ENCODE results near the gene SLA2.
"Not testable (repeated sequence)": the region's sequence is repeated elsewhere in the genome, so short reads cannot be mapped to it uniquely, and the experiment has no call there.

The SLA2 gene, protein sequence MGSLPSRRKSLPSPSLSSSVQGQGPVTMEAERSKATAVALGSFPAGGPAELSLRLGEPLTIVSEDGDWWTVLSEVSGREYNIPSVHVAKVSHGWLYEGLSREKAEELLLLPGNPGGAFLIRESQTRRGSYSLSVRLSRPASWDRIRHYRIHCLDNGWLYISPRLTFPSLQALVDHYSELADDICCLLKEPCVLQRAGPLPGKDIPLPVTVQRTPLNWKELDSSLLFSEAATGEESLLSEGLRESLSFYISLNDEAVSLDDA

DNA sequence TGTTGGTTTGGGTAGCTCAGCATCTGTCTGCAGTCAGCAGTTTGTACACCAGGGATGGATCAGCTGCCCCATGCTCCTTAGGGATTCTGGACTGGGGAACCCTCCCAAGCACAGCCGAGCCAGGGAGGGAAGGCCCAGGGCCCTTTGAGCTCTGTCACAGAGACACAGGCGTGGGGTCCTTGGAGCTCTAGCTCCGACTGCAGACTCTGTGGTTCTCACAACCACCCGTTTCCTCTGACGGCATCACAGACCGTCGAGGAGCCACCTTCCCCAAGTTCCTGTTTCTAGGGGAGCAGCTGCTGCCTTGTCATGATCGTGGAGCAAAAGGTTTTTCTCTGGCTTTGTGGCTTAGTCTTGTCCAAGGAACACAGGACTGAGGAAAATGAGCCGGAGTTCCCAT lies at the start of gene SLA2:
Gene SLA2, minus strand, starts transcription at position 199 of the 400 bp plus-strand sequence. CDS start 4,861 bp downstream, outside the sequence.
- peak; percentile 42 for DNase-seq

- not testable (repeated sequence) for DNase-seq
These were observed 49.5 kb upstream of the SLA2 start for GRCh38 chr20:36695467-36695866.

- no peak for DNase-seq
These were observed 42.6 kb upstream of the SLA2 start for GRCh38 chr20:36688630-36689029.

GRCh38 chr20:36687850-36688249 lies 41.9 kb upstream of the SLA2 start:
- no peak for DNase-seq

DNA sequence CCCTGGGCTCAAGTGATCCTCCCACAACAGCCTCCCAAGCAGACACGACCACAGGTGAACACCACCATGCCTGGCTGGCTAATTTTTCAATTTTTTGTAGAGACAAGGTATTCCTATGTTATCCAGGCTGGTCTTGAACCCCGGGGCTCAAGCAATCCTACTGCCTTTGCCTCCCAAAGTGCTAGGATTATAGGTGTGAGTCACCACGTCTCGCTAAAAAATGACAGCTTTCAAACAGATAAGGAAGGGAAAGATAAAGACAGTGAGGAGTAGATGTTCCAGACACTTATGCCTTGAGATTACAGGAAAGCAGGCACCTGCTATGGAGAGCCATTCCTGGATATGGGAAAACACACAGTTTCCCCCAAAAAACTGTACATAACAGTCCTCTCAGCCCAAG lies 40.9 kb upstream of the SLA2 start:
- DNase-seq: no peak

DNA sequence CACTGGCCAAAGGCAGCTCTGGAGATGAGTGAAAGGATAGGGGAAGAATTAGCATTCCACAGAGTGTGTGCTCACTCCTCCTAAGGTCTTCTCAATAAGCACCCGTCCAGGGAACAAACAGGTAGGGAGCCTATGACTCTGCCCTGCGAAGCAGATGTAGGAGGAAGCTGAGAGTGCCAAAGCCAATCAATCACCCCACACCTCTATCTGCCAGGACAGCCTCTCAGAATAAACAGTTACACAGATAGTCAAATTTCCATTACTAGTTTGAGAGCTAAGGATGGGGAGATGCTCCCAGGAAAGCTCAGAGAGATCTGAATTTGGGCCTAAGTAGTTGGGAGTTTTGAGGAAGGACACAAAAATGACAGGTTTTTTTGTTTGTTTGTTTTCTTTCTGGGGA lies 40.5 kb upstream of the SLA2 start:
- DNase-seq: no peak

DNA sequence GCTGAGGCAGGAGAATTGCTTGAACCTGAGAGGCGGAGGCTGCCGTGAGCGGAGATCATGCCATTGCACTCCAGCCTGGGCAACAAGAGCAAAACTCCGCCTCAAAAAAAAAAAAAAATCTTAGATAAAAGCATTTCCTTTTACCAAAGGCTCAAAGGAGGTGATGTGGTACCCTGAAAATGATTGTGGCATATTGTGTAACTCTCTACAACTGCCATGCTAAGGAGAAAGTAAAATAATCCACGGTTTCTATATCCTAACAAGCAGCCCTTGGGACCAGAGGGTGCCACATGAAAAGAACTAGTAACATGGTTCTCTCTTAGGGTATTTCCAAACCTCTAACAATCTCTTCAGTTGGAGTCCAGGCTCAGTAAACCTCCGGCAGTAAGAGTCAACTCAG lies 38.8 kb upstream of the SLA2 start:
- DNase-seq: no peak

- DNase-seq: no peak
These were observed 36.3 kb upstream of the SLA2 start for GRCh38 chr20:36682311-36682710.

GRCh38 chr20:36677422-36677771 lies 31.4 kb upstream of the SLA2 start:
- no peak for DNase-seq

DNA sequence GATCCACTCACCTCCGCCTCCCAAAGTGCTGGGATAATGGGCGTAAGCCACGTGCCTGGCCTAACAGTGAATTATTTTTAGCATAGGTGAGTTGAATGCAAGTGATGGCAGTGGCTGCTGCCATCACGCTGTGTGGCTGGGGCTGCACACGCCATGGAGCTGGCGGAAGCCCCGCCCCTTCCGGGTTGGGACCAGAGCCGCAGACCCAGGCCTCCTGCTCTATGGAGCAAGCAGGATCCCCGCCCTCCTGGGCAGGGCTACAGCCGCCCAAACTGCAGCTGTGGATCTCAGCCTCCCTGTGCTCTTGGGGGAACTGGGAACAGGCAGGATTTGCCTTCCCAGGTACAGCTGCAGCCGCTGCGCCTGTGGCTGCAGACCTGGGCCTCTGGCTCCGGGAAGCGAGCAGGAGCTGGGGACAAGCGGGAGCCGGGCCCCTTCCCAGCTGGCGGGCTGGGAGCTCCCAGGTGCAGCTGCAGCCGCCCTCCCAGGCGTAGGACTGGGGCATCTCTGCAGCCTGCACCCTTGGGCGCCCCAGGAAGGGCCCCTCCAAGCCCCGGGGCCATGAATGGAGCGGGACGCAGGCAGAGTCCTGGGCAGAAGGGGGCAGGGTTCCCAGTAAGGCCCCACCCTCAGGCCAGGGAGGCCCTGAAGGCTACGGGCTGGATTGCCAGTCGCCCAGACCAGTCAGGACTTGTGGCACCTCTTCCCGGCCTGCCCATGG lies 30.9 kb upstream of the SLA2 start:
- DNase-seq: no peak

DNA sequence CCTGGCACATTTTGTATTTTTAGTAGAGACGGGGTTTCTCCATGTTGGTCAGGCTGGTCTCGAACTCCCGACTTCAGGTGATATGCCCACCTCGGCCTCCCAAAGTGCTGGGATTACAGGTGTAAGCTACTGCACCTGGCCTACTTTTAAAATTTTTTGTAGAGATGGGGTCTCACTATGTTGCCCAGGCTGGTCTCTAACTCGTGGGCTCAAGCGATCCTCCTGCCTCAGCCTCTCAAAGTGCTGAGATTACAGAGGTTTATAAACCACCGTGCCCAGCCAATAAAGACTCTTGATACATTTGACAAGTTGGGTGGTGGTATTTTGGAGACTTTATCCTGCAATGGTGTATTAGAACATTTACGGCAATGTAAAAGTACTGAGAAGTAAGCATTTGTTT lies 29.5 kb upstream of the SLA2 start:
- DNase-seq: not testable (repeated sequence)

DNA sequence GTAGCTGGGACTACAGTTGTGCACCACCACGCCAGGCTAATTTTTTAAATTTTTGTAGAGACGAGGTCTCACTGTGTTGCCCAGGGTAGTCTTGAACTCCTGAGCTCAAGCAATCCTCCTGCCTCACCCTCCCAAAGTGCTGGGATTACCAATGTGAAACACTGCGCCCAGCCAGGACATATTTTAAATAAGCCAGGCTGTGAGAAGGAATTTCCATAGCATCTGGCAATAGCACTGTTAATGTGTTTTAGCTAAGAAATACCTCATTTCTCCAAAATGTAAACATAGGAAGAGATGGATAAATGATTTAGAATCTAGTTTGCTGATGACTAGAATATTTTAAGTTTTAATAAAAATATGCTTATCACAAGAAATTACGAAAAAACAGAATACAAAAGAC lies 27.0 kb upstream of the SLA2 start:
- DNase-seq: no peak

- no peak for DNase-seq
These were observed 24.8 kb upstream of the SLA2 start for GRCh38 chr20:36670665-36671357.

- DNase-seq: no peak
These were observed 20.3 kb upstream of the SLA2 start for GRCh38 chr20:36666181-36666740.

DNA sequence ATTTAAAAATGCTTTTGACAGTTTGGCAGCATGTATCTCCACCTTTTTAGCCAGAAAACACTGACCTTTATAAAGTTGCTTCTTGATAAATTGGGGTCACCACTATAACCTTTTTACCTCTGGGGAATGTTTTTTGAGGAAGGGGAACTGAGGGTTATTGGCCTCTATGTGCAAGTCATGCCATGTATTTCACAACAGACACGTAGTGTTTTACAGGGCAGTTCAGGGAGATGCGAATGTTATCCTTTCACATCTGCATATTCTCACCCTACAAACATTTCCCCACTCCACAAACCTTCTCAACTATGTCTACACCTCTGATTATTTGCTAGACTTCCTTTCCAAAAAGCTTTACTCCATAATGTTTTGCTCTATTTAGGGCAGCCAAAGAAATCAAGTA lies 17.0 kb upstream of the SLA2 start:
- DNase-seq: no peak

GRCh38 chr20:36658300-36658699 lies 12.3 kb upstream of the SLA2 start:
- DNase-seq: no peak

- no peak for DNase-seq
These were observed 10.7 kb upstream of the SLA2 start for GRCh38 chr20:36656733-36657132.

GRCh38 chr20:36655004-36655403 lies 9.0 kb upstream of the SLA2 start:
- no peak for DNase-seq

- DNase-seq: no peak
These were observed 8.5 kb upstream of the SLA2 start for GRCh38 chr20:36654506-36654905.

DNA sequence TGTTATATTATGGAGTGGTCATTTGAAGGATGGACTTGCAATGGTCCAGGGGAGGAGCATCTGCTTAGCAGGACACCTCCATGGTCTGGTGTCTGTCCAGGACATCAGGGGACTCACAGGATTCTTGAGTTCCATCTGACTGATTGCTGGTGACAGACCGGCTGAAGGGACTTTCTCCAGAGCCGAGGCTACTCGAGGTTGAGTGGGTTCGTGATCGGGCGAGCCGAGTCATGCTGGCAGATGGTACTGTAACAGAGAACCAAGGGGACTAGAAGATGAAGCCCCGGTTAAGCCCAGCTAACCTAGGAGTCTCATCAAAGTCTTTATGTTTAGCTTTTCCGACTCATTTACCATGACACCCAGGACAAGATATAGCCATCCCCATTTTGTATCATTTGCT lies 7.5 kb upstream of the SLA2 start:
- DNase-seq: no peak

- DNase-seq: no peak
These were observed 1.5 kb upstream of the SLA2 start for GRCh38 chr20:36647196-36648121.

- DNase-seq: no peak
These were observed 682 bp upstream of the SLA2 start for GRCh38 chr20:36646678-36647077.

DNA sequence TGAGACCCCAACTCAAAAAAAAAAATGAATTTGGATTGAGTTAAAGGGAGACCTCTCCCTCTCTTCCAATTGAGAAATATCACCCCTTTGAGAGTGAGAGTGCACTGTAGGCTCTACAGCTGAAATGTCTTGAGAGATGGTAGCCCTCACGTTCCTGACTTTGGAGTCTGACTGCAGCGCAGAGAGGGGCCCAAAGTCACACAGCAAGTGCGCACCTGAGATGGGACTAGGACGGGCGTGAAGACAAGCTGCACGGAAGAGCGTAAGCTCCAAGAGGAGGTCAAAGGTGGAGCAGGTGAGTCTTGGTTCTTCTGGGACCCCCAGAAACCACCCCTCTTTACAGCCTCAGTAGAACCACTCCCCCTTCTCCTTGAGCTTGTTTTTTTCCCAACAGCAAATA lies 643 bp downstream of the SLA2 start:
- DNase-seq: no peak

All from activated T-cell treated with anti-CD3 and anti-CD28 coated beads for 4 hours (primary cell).